Activated B cell treated with CpG ODN at 0.5 μM for 24 hours (primary cell): ENCODE results near the gene LGI2. TPM values are rescaled to one million over a fixed set of nuclear protein-coding genes. Genes with fewer than 3 reads are reported as not detected.
"Not testable (repeated sequence)": the region's sequence is repeated elsewhere in the genome, so short reads cannot be mapped to it uniquely, and the experiment has no call there.

Experiments
- ATAC-seq: fragments of 200-7000 bp; cut with Tn5 transposase; one replicate; pipeline ENCODE4 v1.10.0; 2021; ENCODE audit warnings: low read depth, mild to moderate bottlenecking, moderate library complexity
- CTCF ChIA-PET: fragments of 350-600 bp; sonication (Branson Sonifier 250); formaldehyde crosslinking; loops from one replicate; lab custom pipeline; 2021; ENCODE audit warnings: antibody characterized with exemption; lab: Charles Lee
- POLR2A ChIA-PET: fragments of 350-600 bp; sonication (Branson Sonifier 250); formaldehyde crosslinking; loops from one replicate; lab custom pipeline; 2021; ENCODE audit warnings: antibody characterized with exemption; lab: Charles Lee
- DNase-seq: peaks from one replicate; pipeline ENCODE4 v3.0.0; 2022
- H3K27ac Mint-ChIP-seq: one replicate; pipeline ENCODE4 v1.8.0; 2020; ENCODE audit warnings: mixed read lengths
- H3K27me3 Mint-ChIP-seq: one replicate; pipeline ENCODE4 v1.8.0; 2021; ENCODE audit warnings: mixed read lengths
- H3K36me3 Mint-ChIP-seq: one replicate; pipeline ENCODE4 v1.8.0; 2021; ENCODE audit warnings: low read depth, mixed read lengths
- H3K4me1 Mint-ChIP-seq: one replicate; pipeline ENCODE4 v1.8.0; 2021; ENCODE audit warnings: mixed read lengths
- H3K4me3 Mint-ChIP-seq: one replicate; pipeline ENCODE4 v1.8.0; 2020; ENCODE audit warnings: mild to moderate bottlenecking, mixed read lengths
- H3K9me3 Mint-ChIP-seq: one replicate; pipeline ENCODE4 v1.8.0; 2020; ENCODE audit warnings: mixed read lengths
- intact Hi-C: fragments of 100-400 bp; cut with micrococcal nuclease; formaldehyde crosslinking; loops from one replicate; pipeline ENCODE4 v1.15.1; 2024
- total RNA-seq: library from RNA; stranded (reverse); gene quantifications from 2 replicates; pipeline ENCODE4 v1.2.3, GENCODE V29; 2022
- TF ChIP-seq, protein P1 (sequence below): fragments of 200-600 bp; IDR thresholded peaks from one replicate; pipeline ENCODE4 v1.8.0; 2022; ENCODE audit warnings: antibody characterized with exemption, mild to moderate bottlenecking

Gene LGI2
- total RNA-seq, 1 donor from 2014 or later: not detected

DNA sequence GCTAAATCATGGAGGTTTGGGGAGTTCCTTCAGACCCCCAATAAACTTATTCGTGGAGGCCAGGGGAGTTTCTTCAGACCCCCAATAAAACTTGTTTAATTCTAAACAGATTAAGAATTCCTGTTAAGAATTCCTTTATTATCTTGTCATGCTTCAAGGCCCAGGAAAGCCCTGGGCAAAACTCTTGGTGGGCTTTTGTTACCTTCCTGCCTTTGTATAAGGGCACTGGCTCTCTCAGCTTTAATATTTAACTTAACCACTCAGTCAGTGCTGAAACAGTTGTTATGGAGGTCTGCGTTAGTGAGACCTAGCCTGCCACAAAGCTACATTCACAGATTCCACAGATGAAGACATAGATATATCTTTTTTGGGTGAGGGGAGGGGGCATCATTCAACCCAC lies 29.0 kb upstream of the LGI2 start:
- TF ChIP-seq, protein P1, sequence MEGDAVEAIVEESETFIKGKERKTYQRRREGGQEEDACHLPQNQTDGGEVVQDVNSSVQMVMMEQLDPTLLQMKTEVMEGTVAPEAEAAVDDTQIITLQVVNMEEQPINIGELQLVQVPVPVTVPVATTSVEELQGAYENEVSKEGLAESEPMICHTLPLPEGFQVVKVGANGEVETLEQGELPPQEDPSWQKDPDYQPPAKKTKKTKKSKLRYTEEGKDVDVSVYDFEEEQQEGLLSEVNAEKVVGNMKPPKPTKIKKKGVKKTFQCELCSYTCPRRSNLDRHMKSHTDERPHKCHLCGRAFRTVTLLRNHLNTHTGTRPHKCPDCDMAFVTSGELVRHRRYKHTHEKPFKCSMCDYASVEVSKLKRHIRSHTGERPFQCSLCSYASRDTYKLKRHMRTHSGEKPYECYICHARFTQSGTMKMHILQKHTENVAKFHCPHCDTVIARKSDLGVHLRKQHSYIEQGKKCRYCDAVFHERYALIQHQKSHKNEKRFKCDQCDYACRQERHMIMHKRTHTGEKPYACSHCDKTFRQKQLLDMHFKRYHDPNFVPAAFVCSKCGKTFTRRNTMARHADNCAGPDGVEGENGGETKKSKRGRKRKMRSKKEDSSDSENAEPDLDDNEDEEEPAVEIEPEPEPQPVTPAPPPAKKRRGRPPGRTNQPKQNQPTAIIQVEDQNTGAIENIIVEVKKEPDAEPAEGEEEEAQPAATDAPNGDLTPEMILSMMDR: no peak
- Mint-ChIP-seq H3K4me1 (no peaks in the 10 kb centered on the region), H3K4me3 (no peak overlapping the region), H3K36me3 (no peaks in the 10 kb centered on the region), H3K9me3 (no peaks in the 10 kb centered on the region), H3K27ac (no peak overlapping the region), H3K27me3 (peaks cover 12% of the 10 kb centered on the region)
- ATAC-seq (no peak), DNase-seq (no peak)
- ChIA-PET POLR2A (no interaction called here), CTCF (no interaction called here)
- intact Hi-C loops: no loop called here

DNA sequence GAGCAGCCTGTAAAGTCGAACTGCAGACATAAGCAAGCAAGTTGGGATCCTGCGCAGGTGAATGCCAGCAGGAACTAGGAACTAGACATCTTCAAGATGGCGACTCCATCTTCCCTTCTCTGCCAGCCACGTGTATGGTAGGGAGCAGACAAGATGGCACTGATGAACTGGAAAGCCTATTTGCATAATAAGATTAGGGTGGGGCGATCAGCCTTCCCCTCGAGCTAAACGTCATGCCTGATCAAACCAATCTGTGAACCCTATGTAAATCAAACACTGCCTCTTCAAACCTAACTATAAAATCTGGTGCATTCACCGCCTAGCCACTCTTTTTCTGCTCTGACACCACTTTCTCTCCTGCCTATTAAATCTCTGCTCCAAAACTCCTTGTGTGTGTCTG lies 28.1 kb upstream of the LGI2 start:
- ChIA-PET POLR2A (no interaction called here), CTCF (no interaction called here)
- Mint-ChIP-seq H3K27ac (no peak overlapping the region), H3K9me3 (no peaks in the 10 kb centered on the region), H3K27me3 (peaks cover 12% of the 10 kb centered on the region), H3K4me3 (no peak overlapping the region), H3K4me1 (no peaks in the 10 kb centered on the region), H3K36me3 (no peaks in the 10 kb centered on the region)
- no peak for DNase-seq
- intact Hi-C loops: no loop called here
- TF ChIP-seq, protein P1: no peak
- no peak for ATAC-seq

DNA sequence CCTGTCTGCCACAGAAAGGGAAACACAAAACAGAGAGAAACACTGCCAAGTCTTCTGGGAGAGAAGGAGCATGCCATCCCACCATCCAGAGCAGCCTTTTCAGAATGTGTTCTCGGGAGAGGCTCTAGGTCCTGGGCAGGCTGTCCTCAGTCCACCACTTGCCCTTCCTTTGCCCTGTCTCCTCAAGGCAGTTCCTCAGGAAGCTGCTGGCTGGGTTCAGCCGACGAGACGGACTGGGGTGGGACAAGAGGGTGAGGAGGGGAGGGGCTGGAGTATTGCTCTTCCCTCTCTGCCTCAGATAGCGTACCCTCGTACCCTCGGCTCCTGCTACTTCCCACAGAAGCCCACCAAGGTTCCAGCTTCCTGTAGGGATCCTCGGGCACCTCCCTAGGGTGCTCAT lies 26.6 kb upstream of the LGI2 start:
- ATAC-seq (no peak), DNase-seq (no peak)
- H3K36me3 Mint-ChIP-seq: no peaks in the 10 kb centered on the region
- no peaks in the 10 kb centered on the region for H3K4me1 Mint-ChIP-seq
- TF ChIP-seq, protein P1: no peak
- no peaks in the 10 kb centered on the region for H3K9me3 Mint-ChIP-seq
- H3K27ac Mint-ChIP-seq: no peak overlapping the region
- POLR2A ChIA-PET: no interaction called here
- peaks cover 12% of the 10 kb centered on the region for H3K27me3 Mint-ChIP-seq
- intact Hi-C loops: no loop called here
- CTCF ChIA-PET: no interaction called here
- H3K4me3 Mint-ChIP-seq: no peak overlapping the region

DNA sequence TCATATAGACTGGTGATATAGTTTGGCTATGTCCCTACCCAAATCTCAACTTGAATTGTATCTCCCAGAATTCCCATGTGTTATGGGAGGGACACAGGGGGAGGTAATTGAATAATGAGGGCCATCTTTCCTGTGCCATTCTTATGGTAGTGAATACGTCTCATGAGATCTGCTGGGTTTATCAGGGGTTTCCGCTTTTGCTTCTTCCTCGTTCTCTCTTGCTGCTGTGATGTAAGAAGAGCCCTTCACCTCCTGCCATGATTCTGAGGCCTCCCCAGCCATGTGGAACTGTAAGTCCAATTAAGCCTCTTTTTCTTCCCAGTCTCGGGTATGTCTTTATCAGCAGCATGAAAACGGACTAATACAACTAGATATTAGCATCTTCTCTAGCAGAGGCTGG lies 21.3 kb upstream of the LGI2 start:
- ATAC-seq, H3K36me3 Mint-ChIP-seq, H3K27ac Mint-ChIP-seq, CTCF ChIA-PET, H3K4me1 Mint-ChIP-seq, H3K4me3 Mint-ChIP-seq, intact Hi-C loops, H3K9me3 Mint-ChIP-seq, POLR2A ChIA-PET, H3K27me3 Mint-ChIP-seq, DNase-seq: not testable (repeated sequence)

DNA sequence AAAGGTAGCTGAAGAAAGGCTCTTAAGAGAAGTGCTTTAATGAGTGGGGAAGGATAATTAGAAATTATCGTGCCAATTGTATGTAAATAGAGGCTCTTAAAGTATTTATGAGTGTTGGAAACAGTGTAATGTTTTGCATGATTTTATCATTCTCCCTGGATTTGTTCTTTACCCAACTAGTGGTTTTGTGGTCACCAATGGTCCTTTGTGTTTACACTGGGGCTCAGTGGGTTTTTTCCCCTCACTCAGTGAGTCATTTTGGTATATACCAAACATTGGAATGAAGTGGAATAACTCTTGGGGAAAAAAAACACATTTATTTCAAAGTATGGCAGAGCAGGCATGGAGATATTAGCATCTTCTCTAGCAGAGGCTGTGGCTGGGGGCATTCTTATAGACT lies 20.8 kb upstream of the LGI2 start:
- ATAC-seq (no peak), DNase-seq (no peak)
- POLR2A ChIA-PET: no interaction called here
- intact Hi-C loops: no loop called here
- Mint-ChIP-seq H3K4me3 (no peak overlapping the region), H3K4me1 (no peaks in the 10 kb centered on the region), H3K27me3 (peaks cover 5% of the 10 kb centered on the region), H3K36me3 (no peaks in the 10 kb centered on the region), H3K9me3 (no peaks in the 10 kb centered on the region), H3K27ac (no peak overlapping the region)
- TF ChIP-seq, protein P1: no peak
- CTCF ChIA-PET: no interaction called here

DNA sequence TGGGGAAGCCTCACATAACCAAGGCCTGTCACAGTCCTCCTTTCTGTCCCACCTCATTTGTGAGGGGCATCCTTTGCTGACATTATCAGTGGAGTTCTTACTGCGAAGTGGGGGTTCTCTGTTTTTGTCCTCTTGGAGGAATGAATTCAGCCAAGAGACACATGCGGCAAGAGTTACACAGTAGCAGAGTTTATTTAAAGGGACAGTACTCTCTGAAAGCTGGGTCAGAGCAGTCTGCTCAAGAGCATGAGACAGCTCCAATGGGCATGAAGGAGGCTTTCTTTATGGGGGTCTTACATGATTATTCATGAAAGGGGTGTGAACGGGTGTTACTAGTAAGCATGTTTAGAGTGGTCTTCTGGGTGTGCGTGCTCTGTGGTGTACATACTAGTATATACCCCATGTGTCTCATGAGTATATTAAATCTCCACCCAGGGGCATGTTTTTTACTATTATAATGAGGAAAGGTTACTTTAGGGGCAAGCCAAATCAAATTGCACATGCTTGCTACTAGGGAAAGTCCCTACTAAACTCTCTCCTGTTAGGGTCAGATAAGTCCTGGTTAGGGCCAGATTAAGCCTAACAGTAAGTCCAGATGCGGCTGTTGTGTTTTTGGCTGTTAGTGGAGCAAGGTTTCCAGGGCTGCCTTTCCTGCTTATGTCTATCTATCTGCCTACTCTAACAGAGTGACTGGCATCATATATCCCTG lies 19.8 kb upstream of the LGI2 start:
- Mint-ChIP-seq H3K27me3 (peaks cover 5% of the 10 kb centered on the region), H3K4me3 (no peak overlapping the region), H3K9me3 (no peaks in the 10 kb centered on the region)

More for the DNA sequence above, 19.8 kb upstream of the LGI2 start:
- TF ChIP-seq, protein P1: no peak
- Mint-ChIP-seq H3K4me1 (no peaks in the 10 kb centered on the region), H3K36me3 (no peaks in the 10 kb centered on the region), H3K27ac (no peak overlapping the region)
- ChIA-PET POLR2A (no interaction called here), CTCF (no interaction called here)
- ATAC-seq (no peak), DNase-seq (no peak)
- intact Hi-C loops: no loop called here
